SKM-1 treated with dmso at 0.1 percent for 144 hours (cell line): ENCODE data around the gene SAP30.

Source experiments
- DNase-seq: peaks from one replicate; lab custom pipeline; 2025; ENCODE audit not compliant: unreplicated experiment; lab: John Stamatoyannopoulos, UW

Gene SAP30

GRCh38 chr4:173365359-173365996, 5.3 kb upstream of the SAP30 start:
- DNase-seq: no peak

DNA sequence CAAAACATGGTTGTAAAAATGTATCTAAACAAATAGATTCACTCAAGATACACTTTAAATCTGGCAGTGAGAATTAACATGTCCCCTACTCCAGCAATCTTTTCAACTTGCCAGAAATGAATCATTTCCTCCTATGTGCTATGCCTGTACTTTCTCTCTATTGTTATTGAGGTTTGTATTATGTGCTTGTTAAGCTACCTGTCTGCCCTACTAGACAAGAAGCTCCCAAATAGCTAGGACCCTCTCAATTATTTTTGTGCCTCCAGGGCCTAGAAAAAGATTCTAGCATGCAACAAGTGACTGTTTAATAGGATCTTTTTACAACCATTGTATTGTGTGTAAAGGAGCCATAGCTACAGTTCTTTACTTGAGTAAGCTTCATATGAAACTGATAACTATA, 3.5 kb upstream of the SAP30 start:
- no peak for DNase-seq

- DNase-seq: no peak
Measured at GRCh38 chr4:173367946-173368345, 2.8 kb upstream of the SAP30 start.

DNA sequence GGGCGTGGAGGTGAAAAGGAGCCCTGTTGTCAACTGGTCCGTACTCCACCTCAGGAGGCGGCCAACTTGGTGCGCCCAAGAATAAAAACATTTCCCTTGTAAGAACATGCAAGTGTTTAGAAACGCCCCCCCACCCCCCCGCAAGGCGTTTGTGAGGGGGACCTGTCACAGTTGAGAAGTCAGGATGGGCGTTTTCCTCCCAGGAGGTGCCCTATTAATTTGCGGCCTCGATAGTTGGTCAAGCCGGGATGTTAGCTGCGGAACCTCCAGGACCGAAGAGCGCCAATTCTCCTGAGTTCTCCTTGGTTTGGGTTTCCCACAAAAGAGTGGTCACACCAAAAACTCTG, 651 bp upstream of the SAP30 start:
- peak; percentile 52 for DNase-seq

DNA sequence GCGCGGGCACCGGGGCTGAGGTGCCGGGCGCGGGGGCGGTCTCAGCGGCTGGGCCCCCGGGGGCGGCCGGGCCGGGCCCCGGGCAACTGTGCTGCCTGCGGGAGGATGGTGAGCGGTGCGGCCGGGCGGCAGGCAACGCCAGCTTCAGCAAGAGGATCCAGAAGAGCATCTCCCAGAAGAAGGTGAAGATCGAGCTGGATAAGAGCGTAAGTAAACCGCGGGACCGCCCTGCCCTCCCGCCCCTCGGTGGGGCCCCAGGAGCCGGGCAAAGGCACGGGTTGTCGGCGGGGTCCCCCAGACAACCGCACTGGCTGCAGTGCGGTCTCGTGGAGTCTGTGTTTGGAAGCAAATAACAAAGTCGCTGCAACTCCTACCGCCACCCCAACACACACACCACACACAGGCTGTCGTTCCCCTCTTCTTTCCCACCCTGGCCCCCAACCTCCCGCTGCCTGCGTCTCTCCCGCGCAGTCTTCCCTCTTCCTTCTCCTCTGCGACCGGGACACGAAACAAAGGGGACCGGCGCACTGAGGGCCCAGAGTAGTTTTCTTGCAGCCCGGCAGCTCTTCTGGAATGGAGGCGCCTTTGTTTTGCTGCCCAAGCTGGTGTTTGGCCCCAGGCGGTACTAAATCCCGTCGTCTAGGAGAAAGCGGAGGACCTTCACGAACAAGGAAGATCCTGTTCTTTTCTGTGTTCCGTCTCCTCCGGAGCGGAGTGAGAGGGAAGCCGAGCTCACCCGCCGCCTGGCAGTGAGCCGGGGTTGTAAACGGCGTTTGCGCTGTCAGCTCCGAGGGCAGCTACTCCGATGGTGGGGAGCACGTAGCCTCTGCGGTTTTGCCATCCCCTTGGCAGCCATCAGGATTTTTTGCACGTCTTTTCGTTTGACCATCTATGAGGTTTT, 788 bp downstream of the SAP30 start:
- DNase-seq: peak; percentile 4

DNA sequence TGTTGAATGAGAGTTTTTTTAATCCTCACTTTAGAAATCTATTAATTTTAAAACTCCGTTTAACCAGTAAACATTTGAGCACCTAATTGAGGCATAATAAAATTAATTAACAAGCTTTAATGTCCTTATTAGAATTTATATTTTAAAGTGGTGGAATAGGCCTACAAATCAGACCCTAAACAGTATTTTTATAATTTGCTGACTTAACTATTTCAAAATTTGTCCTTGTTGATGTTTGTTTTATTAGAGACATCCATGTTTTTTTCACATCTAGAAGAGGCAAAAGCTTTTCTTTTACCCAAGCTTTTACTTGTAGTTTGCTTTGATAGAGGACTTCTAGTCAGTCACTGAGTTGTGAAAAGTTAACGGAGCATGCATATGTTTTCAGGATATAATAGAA, 3.8 kb downstream of the SAP30 start:
- DNase-seq: no peak

DNA sequence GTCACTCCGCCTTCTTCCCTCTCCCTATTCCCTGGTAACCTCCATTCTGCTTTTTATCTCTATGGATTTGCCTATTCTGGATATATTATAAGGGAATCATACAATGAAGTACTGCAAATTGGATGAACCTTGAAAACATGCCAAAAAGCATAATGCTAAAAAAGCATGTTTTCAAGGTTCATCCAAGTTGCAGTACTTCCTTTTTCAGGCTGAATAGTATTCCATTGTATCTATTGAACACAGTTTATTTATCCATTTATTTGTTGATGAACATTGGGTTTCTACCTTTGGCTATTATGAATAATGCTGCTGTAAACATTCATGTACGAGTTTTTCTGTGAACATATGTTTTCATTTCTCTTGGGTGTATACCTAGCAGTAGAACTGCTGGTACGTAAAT, 9.2 kb downstream of the SAP30 start:
- no peak for DNase-seq

DNA sequence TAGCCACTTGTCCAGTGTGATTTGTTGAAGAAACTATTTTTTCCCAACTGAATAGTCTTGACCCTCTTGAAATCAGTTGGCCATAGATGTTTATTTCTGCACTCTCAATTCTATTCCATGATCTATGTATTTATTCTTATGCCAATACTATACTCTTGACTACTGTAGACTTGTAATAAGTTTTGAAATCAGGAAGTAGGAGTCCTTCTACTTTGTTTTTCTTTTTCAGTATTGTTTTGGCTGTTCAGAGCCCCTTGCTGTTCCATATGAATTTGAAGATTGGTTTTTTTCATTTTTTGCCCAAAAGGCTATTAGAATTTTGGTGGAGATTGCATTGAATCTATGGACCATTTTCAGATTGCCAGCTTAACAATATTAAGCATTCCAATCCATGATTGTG, 10.2 kb downstream of the SAP30 start:
- no peak for DNase-seq

GRCh38 chr4:173381610-173382009, 10.9 kb downstream of the SAP30 start:
- no peak for DNase-seq

DNA sequence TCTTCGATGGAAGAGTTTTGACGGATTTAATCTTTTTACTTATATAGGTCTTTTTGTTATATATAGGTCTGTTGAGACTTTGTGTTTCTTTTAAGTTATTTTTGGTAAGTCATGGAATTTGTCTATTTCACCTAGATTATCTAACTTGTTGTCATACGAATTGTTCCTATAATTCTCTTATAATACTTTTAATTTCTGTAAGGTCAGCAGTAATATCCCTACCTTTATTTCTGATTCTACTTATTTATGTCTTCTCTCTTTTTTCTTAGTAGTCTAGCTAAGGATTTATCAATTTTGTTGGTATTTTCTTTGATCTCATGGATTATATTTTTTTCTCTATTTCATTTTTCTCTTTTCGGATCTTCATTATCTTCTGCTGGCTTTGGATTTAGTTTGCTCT, 11.6 kb downstream of the SAP30 start:
- DNase-seq: no peak

- no peak for DNase-seq
Measured at GRCh38 chr4:173386751-173387150, 16.0 kb downstream of the SAP30 start.

GRCh38 chr4:173391701-173392100, 20.9 kb downstream of the SAP30 start:
- DNase-seq: no peak

DNA sequence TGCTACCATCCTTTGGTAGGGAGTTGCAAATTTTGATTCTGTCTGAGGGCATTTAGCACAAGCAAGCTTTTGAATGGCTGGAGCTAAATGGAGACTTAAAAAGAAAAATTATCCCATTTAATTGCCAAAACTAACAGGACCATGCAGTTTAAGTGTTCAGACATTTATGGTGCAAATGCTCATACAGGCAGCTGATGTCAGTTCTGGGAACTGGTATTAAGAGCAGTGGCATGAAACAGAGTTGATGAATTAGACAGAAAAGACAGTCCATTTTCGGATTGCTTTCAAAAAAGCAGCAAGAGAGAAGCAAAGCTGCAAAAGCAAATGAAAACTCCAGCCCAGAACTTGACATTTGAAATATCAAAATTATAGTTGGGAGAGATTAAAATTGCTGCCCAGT, 26.9 kb downstream of the SAP30 start:
- no peak for DNase-seq

GRCh38 chr4:173398220-173398619, 27.5 kb downstream of the SAP30 start:
- DNase-seq: no peak

GRCh38 chr4:173398779-173399415, 28.1 kb downstream of the SAP30 start, which contains the start of gene SCRG1:
Gene SCRG1, minus strand, starts transcription at chr4:173399116. Its CDS starts 7,702 bp downstream, at chr4:173391414.
- DNase-seq: no peak

- DNase-seq: no peak
Measured at GRCh38 chr4:173401063-173401462, 30.3 kb downstream of the SAP30 start.

DNA sequence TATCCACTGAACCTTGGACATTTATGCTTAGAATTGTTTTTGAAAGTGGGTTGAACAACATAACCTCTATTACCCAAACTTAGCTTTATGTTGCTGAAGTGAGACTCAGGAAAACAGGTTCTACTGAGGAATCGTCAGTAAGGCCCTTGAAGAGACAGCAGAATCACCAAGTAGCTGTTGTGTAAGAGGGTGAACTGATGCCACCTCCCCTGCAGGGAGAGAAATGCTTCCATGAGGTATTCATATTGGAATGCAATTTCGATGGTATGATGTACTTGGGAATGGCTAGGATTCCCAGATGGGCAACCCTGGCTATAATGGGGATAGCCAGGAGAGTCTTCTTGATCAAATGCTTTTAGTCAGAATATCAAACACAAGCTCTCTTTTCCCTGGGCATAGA, 32.3 kb downstream of the SAP30 start:
- DNase-seq: no peak

DNA sequence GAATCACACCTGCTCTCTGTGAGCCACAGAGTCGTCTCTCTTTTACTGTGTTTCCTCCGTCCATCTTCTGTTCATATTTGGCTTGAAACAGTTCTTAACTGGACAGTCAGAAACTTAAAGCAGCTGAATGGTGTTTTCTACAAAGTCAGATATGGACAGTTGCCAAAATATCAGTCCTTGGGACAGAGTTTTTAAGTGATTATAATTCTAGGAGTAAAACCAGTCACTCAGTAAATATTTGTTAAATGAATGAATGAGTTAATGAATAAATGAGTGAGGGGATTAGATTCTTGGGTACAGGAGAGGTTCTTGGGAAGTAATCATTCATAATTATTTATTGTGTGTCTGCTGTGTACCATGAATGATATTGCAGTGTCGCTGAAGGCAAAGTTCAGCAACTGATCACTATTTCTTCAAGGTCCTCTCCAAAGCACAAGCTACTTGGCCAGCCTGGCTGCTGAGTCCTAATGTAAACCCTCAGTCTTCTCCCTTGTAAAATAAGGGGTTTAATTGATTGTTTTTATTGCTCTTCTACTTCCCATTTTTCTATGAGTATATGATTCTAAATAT, 33.6 kb downstream of the SAP30 start:
- DNase-seq: no peak

GRCh38 chr4:173405840-173406606, 35.3 kb downstream of the SAP30 start:
- no peak for DNase-seq

- DNase-seq: no peak
Measured at GRCh38 chr4:173410079-173410478, 39.3 kb downstream of the SAP30 start.

GRCh38 chr4:173411106-173411693, 40.4 kb downstream of the SAP30 start:
- no peak for DNase-seq
